MCF 10A (cell line): ENCODE data around the gene MMP3. TPM values are rescaled to one million over a fixed set of nuclear protein-coding genes. Genes with fewer than 3 reads are reported as not detected.

Experiments
- BruUV-seq: library from RNA; stranded (reverse); fragments of 400-500 nt; replicated peaks from 2 replicates; lab custom pipeline; 2021; lab: Mats Ljungman, UMichigan
- CTCF ChIA-PET: fragments of 300-600 bp; sonication (Branson Sonifier 250); formaldehyde crosslinking; extraction: SDS; loops from one replicate; lab custom pipeline; 2021; ENCODE audit warnings: antibody characterized with exemption, inconsistent platforms; lab: Yijun Ruan, JAX
- POLR2A ChIA-PET: fragments of 300-600, 350-650 bp; sonication (Branson Sonifier 250); formaldehyde crosslinking; extraction: SDS; loops from one replicate; lab custom pipeline; 2020; ENCODE audit warnings: antibody characterized with exemption, inconsistent platforms; lab: Yijun Ruan, JAX
- DNase-seq: peaks from one replicate; pipeline ENCODE4 v3.0.0-alpha.2; 2018; ENCODE audit not compliant: unreplicated experiment
- H3K27ac Mint-ChIP-seq: one replicate; pipeline ENCODE4 v1.8.0; 2022; ENCODE audit warnings: mild to moderate bottlenecking, low read depth, mixed read lengths; ENCODE audit not compliant: unreplicated experiment
- H3K27me3 Mint-ChIP-seq: one replicate; pipeline ENCODE4 v1.8.0; 2022; ENCODE audit warnings: mixed read lengths; ENCODE audit not compliant: insufficient read depth, unreplicated experiment
- H3K36me3 Mint-ChIP-seq: one replicate; pipeline ENCODE4 v1.8.0; 2022; ENCODE audit warnings: mild to moderate bottlenecking, moderate library complexity, mixed read lengths; ENCODE audit not compliant: insufficient read depth, unreplicated experiment
- H3K4me1 Mint-ChIP-seq: one replicate; pipeline ENCODE4 v1.8.0; 2022; ENCODE audit warnings: mixed read lengths; ENCODE audit not compliant: insufficient read depth, unreplicated experiment
- H3K4me3 Mint-ChIP-seq: one replicate; pipeline ENCODE4 v1.8.0; 2022; ENCODE audit warnings: mild to moderate bottlenecking, moderate library complexity, mixed read lengths; ENCODE audit not compliant: unreplicated experiment
- H3K9me3 Mint-ChIP-seq: one replicate; pipeline ENCODE4 v1.8.0; 2022; ENCODE audit warnings: mixed read lengths; ENCODE audit not compliant: unreplicated experiment
- intact Hi-C: fragments of 100-400 bp; cut with micrococcal nuclease; formaldehyde crosslinking; loops from 2 replicates; pipeline ENCODE4 v1.14.1; 2022
- total RNA-seq: library from RNA; stranded (reverse); gene quantifications from 2 replicates; pipeline ENCODE4 v1.2.3, GENCODE V29; 2022
- TF ChIP-seq, protein P1 (sequence below): fragments of 200-600 bp; IDR thresholded peaks from one replicate; pipeline ENCODE4 v1.8.0; 2022; ENCODE audit warnings: antibody characterized with exemption, mild to moderate bottlenecking; ENCODE audit not compliant: unreplicated experiment

Gene MMP3
- total RNA-seq, 1 experiment from 2014 or later = 0.19 TPM

DNA sequence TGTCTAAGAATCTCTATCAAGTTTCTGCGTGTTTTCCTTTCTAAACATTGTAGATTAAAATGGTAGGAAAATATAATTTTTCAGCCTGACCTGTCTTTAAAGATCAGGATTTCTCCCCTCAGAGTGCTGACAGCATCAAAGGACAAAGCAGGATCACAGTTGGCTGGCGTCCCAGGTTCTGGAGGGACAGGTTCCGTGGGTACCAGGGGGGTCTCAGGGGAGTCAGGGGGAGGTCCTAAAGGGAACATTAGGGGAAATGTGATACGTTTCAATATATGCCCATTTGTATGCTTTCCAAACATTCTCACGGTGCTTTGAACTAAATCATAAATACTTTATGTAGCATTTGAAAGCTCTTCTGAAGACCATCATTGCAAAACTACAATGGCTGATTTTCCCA, 3.4 kb downstream of the MMP3 start:
- no peak for DNase-seq
- H3K4me3 Mint-ChIP-seq = no peak overlapping the region
- peaks cover 25% of the 10 kb centered on the region for H3K4me1 Mint-ChIP-seq
- CTCF ChIA-PET = interaction anchor here (1.0 to 1.1 kb wide), 2 partner anchors 12 to 106 kb away, joined by 3 read pairs; no protein-coding TSS in a partner anchor
- H3K27ac Mint-ChIP-seq = no peak overlapping the region
- intact Hi-C loops = no loop called here
- TF ChIP-seq, protein P1, sequence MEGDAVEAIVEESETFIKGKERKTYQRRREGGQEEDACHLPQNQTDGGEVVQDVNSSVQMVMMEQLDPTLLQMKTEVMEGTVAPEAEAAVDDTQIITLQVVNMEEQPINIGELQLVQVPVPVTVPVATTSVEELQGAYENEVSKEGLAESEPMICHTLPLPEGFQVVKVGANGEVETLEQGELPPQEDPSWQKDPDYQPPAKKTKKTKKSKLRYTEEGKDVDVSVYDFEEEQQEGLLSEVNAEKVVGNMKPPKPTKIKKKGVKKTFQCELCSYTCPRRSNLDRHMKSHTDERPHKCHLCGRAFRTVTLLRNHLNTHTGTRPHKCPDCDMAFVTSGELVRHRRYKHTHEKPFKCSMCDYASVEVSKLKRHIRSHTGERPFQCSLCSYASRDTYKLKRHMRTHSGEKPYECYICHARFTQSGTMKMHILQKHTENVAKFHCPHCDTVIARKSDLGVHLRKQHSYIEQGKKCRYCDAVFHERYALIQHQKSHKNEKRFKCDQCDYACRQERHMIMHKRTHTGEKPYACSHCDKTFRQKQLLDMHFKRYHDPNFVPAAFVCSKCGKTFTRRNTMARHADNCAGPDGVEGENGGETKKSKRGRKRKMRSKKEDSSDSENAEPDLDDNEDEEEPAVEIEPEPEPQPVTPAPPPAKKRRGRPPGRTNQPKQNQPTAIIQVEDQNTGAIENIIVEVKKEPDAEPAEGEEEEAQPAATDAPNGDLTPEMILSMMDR = no peak
- no peaks in the 10 kb centered on the region for H3K9me3 Mint-ChIP-seq
- H3K36me3 Mint-ChIP-seq = peaks cover under 1% of the 10 kb centered on the region
- BruUV-seq = no TSS peak
- no peaks in the 10 kb centered on the region for H3K27me3 Mint-ChIP-seq
- POLR2A ChIA-PET = no interaction called here

DNA sequence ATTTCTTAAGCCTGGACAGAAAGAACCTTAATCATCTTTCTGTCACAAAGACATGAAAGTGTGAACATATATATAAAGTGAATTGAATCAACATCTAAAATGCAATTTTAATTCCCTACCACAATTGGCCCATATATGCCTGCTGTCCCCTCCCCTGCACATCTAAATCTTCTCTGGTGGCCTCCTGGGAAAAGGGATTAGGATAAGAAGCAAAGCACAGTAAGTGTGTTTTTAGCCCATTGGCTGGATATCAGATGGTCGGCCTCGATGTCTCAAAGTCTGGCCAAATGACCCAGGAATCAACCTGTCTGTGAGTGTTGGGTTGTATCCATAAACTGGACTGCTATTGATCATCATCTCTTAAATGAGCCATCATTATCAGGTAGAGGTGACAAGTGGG, 5.8 kb downstream of the MMP3 start:
- TF ChIP-seq, protein P1 = no peak
- H3K36me3 Mint-ChIP-seq = peaks cover 6% of the 10 kb centered on the region
- H3K27me3 Mint-ChIP-seq = no peaks in the 10 kb centered on the region
- DNase-seq = no peak
- H3K4me3 Mint-ChIP-seq = no peak overlapping the region
- ChIA-PET CTCF (interaction anchor here (2.0 kb wide), 1 partner anchor 77 kb away, joined by 8 read pairs; no protein-coding TSS in a partner anchor), POLR2A (no interaction called here)
- H3K4me1 Mint-ChIP-seq = peaks cover 13% of the 10 kb centered on the region
- intact Hi-C loops = no loop called here
- BruUV-seq = no TSS peak
- H3K9me3 Mint-ChIP-seq = no peaks in the 10 kb centered on the region
- H3K27ac Mint-ChIP-seq = no peak overlapping the region

DNA sequence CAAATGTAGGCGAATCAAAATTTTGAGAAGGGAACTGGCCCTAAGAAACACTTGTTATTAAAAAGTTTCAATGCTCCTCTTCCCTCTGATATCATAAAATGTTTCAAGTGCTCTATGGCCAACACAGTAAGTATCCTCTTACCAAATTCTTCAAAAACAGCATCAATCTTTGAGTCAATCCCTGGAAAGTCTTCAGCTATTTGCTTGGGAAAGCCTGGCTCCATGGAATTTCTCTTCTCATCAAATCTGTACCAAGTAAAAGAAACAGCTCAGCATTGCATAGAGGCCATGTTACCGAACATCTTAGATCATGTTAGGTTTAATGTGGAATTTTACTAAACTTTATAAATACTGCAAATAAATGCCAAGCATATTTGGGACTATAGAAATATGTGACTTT, 6.3 kb downstream of the MMP3 start:
- POLR2A ChIA-PET = interaction anchor here (1.7 kb wide), 2 partner anchors 10 to 12 kb away, joined by 6 to 8 read pairs; no protein-coding TSS in a partner anchor
- H3K4me3 Mint-ChIP-seq = no peak overlapping the region
- no peaks in the 10 kb centered on the region for H3K9me3 Mint-ChIP-seq
- H3K27ac Mint-ChIP-seq = no peak overlapping the region
- DNase-seq = no peak
- no TSS peak for BruUV-seq
- TF ChIP-seq, protein P1 = no peak
- no peaks in the 10 kb centered on the region for H3K27me3 Mint-ChIP-seq
- H3K36me3 Mint-ChIP-seq = peaks cover 6% of the 10 kb centered on the region
- intact Hi-C loops = no loop called here
- CTCF ChIA-PET = interaction anchor here (0.9 to 1.6 kb wide), 2 partner anchors 78 to 104 kb away, joined by 3 to 5 read pairs; no protein-coding TSS in a partner anchor
- peaks cover 13% of the 10 kb centered on the region for H3K4me1 Mint-ChIP-seq

DNA sequence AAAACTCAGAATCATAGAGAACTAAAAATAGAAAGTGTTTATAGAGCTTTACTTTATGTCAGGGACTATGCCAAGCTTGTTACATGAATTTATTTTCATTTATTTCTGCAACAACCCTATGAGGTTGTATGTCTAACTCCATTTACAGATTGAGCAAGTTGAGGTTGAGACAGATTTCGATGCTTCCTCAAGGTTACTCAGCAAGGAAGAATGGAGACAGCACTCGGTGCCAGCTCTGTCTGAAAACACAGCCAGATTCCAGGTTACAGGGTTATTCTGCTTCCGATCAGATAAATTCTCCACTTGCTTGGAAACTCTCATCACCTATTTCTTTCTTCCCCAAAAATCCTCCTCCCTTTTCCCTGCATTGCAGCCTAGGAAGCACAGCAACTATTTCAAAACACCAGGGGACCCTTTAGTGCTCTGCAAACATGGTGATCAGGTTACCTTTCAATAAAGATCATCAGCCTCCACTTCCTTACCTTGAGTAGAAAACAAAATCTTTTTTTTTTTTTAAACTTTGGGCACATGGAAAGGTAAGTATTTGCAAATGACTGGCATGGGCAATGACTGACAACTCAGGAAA, 7.0 kb downstream of the MMP3 start:
- POLR2A ChIA-PET = interaction anchor here (0.6 to 1.7 kb wide), 9 partner anchors 9 to 633 kb away, joined by 3 to 8 read pairs (median 5); no protein-coding TSS in a partner anchor
- no peak overlapping the region for H3K27ac Mint-ChIP-seq
- no peaks in the 10 kb centered on the region for H3K27me3 Mint-ChIP-seq
- H3K4me1 Mint-ChIP-seq = peaks cover 13% of the 10 kb centered on the region
- CTCF ChIA-PET = interaction anchor here (0.6 to 1.6 kb wide), 4 partner anchors 26 to 447 kb away, joined by 3 to 7 read pairs (median 4); no protein-coding TSS in a partner anchor
- DNase-seq = peak; percentile 68
- TF ChIP-seq, protein P1 = no peak
- no peaks in the 10 kb centered on the region for H3K9me3 Mint-ChIP-seq
- H3K4me3 Mint-ChIP-seq = no peak overlapping the region
- intact Hi-C loops = no loop called here
- H3K36me3 Mint-ChIP-seq = peaks cover 6% of the 10 kb centered on the region
- no TSS peak for BruUV-seq
